NCI-H345 (cell line): ENCODE measurements around the gene TRIM44.
"Not testable (repeated sequence)": the region's sequence is repeated elsewhere in the genome, so short reads cannot be mapped to it uniquely, and the experiment has no call there.

Experiments used
- DNase-seq: peaks from one replicate; lab custom pipeline; 2025; lab: John Stamatoyannopoulos, UW

Gene TRIM44

DNA sequence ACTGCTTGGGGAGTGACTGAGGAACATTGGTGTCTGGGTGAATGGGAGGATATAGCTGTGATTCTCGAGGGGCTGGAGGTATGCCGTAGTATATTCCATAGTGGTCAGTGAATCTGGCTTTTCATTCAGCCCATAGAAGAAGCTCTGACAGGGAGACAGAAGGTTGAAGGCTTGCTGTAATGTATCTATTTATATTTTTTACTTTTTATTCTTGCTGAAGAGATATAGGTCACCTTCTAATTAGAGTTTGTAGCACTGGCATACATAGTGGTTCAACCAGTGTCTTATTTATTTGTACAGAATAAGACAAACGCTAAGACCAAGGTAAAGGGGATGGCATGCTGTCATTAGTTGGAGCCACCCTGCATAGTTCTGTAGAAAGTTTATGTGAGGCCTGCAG, 10.0 kb downstream of the TRIM44 start:
- no peak for DNase-seq

DNA sequence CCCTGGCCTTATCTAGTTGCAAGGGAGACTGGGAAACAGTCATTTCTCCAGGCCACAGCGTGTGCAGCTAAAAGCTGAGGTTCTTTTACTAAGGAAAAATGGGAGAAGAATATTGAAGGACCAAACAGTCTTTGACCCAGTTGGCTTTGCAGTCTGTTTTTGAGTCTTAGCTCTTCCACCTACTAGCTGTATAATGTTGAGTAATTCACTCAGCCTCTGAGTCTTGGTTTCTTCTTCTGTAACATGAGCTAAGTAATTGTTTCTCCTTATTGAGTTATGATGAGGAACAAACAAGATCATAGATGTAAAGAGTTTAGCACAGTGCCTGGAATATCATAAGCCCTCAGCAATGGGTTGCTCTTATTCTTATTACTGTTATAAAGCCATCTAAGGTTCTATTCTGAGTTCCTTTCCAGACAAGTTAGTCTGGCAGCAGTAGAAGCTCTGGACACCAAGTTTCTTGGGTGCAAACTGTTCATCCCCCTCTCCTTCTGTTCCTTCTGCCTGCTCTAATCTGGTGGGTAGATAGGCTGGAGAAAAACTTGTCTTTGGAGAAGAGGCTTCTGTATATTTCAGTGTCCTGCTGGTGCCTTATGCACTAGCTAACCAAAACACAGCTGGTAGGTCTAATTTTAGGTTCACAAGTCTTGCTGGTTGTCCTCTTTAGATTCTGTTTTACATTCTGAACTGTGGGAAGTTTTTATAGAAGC, 13.5 kb downstream of the TRIM44 start:
- DNase-seq = no peak

DNA sequence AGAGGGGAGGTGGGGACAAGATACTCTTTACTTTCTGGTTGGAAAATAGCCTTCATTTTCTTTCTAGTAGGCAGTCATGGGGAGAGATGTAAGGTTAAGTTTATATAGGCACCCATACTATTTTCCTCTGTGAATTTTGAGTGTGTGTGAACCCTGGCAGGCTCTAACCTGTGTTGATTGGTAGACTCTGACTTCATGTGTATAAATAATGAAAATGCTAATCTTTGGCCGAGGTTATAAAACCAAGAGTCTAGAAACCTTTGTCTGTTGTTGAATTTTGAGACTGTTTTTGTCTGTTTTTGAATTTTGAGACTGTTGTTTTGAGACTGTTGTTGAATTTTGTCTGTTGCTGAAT, 14.0 kb downstream of the TRIM44 start:
- DNase-seq = no peak

- no peak for DNase-seq
Measured at GRCh38 chr11:35677904-35678303, 15.3 kb downstream of the TRIM44 start.

DNA sequence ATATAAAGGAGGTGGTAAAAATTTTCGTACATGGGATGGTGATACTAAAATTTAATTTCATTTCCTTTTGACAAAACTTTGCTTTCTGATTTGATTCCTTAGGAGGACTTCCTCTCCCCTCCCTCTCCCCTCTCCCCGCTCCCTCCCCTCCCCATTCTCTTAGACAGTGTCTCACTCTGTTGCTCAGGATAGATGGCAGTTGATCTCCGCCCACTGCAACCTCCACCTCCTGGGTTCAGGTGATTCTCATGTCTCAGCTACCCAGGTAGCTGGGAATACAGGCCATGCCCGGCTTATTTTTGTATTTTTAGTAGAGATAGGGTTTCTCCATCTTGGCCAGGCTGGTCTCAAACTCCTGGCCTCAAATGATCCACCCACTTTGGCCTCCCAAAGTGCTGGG, 15.9 kb downstream of the TRIM44 start:
- no peak for DNase-seq

GRCh38 chr11:35678975-35679374, 16.4 kb downstream of the TRIM44 start:
- DNase-seq = no peak

- no peak for DNase-seq
Measured at GRCh38 chr11:35680506-35680905, 17.9 kb downstream of the TRIM44 start.

- DNase-seq = no peak
Measured at GRCh38 chr11:35681163-35681767, 18.7 kb downstream of the TRIM44 start.

GRCh38 chr11:35682230-35683173, 19.9 kb downstream of the TRIM44 start:
- peak; percentile 75 for DNase-seq

DNA sequence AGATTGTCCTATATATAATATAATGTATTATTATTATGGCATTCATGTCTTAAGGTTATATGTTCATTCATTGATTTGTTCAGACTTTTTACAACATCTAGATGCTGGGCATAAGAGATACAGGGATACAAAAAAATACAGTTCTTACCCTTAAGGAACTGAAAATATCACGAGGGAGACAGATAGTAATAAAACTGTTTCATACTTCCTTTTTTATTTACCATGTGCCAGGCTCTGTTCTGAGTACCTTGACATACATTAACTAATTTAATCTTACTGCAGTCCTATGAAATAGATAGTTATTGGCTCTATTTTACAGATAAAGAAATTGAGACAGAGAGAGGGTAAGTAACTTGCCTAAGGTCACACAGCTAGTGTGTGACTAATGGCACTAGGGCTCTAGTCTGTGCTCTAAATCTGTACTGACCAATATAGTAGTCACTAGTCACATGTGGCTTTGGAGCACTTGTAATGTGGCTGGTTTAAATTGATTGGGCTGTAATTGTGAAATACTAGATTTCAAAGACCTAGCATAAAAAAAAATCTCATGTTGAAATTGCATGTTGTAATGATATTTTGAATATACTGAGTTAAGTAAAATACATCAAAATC, 21.3 kb downstream of the TRIM44 start:
- no peak for DNase-seq

- DNase-seq = no peak
Measured at GRCh38 chr11:35688023-35688422, 25.4 kb downstream of the TRIM44 start.

DNA sequence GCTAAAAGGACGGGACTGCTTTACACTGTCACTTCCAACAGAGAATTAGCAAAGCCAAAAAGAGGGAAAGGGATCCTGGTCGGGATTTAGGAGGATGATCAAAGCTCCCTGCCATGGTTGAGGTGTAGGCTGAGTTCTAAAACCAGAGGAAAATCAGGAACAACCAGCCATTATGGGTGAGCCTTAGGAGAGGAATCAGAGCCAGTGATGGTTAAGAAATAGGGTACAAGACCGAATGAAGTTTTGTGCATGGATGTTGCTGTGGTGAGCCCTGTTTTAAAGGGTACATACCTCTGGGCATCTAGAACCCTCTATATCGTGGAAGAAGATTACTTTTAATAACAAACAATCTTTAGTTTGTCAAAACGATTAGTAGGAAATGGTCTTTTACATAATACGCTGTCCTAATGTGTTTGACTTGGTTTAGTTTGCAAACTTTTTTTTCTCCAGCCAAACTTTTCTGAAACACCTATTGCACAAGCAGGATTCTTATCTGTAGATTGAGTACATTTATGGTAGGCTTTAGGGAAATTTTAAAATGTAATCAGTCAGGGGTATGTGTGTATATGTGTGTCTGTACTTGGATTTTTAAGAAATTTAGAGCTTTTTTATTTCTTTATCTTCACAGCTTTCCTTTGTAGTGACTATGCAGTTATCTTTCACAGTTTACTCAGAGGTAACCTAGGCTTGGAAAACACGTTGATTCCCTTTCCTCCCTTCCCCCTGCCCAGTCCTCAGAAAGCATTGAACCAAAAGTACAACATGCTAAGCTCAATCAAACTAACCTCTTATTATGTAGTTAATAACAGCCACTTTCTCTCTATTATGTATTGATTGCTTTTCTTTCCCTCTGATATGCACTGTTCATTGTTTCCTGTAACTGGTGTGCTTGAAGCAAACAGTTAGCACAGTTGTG, 26.8 kb downstream of the TRIM44 start:
- DNase-seq = no peak

GRCh38 chr11:35702126-35702525, 39.6 kb downstream of the TRIM44 start:
- DNase-seq = no peak

DNA sequence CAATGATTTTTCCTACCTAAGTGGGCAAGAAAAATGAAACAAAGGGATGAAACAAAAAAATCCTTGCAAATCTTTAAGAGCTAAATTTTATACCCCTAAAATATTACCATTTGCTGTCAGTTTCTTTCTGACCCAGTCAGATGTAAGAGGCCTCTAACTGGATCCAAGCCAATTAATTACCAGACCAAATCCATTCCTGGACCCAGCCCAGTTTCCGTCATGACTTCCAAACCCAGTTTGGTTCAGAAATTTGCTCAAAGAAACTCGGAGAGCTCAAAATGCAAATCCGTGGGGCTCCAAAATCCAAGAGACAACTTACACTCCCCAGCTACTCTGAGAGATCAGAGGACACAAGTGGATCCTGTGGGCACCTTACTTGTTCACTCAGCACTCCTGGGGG, 46.8 kb downstream of the TRIM44 start:
- no peak for DNase-seq

DNA sequence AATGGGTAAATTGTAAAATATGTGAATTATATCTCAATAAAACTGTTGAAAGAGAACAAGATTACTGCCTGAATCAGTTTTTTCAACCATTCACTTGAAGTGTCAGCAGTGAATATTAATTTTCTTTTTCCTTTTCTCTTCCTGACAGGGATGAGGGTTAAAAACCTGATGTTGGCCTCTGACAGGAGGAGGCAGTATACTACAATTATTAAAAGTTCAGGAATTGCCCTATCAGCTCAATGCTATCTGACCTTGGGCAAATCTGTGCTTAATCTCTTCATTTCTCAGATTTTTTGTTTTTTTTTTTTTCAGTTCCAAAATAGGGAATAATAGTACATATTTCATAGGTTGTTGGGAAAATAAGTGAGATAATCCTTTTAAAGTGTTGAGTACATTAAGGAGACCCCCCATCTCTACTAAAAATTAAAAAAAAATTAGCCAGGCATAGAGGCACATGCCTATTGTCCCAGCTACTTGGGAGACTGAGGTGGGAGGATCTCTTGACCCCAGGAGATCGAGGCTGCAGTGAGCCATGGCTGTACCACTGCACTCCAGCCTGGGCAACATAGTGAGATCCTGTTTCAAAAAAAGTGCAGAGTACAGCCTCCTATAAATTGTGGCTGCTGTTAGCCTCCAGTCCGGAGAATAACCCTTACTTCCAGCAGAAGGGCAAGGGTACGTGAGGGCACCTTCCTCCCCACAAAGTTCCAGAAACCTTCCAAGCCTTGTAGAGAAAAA, 48.8 kb downstream of the TRIM44 start:
- no peak for DNase-seq

GRCh38 chr11:35711924-35712323, 49.3 kb downstream of the TRIM44 start:
- no peak for DNase-seq

DNA sequence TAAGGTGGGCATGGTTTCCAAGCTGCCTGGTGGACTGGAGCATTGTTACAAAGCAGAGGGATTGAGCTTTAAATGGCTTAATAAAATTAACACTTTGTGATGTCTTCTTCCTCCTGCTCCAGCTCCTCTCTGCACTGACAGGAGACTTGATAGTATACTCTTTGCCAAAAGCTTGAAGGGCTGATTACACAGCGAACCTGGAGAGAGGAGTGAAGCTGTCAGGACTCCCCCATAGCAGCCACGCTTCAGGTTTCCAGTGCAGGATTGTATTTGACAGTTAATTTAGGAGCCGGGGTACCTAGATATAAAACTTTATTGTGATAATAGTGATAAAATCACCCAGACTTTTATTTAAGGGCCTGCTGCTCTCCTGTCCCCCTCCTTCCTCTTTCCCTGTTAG, 50.0 kb downstream of the TRIM44 start:
- no peak for DNase-seq

GRCh38 chr11:35714882-35715627, 52.5 kb downstream of the TRIM44 start:
- no peak for DNase-seq

DNA sequence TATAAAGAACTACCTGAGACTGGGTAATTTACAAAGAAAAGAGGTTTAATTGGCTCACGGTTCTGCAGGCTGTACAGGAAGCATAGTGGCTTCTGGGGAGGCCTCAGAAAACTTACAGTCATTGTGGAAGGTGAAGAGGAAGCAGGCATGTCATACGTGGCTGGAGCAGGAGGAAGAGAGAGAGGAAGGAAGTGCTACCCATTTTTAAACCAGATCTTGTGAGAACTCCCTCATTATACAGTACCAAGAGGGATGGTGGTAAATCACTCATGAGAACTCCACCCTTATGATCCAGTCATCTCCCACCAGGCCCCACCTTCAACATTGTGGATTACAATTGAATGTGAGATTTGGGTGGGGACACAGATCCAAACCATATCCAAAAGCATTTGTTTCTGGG, 53.1 kb downstream of the TRIM44 start:
- DNase-seq = not testable (repeated sequence)

GRCh38 chr11:35717043-35717442, 54.5 kb downstream of the TRIM44 start:
- DNase-seq = no peak
